Keratinocyte (primary cell): ENCODE data around the gene RGS6. TPM values are rescaled to one million over a fixed set of nuclear protein-coding genes. Genes with fewer than 3 reads are reported as not detected.

ENCODE experiments used
- DNase-seq: peaks from one replicate; pipeline ENCODE4 v3.0.0-alpha.2; 2011; ENCODE audit warnings: low read depth, missing footprints, low spot score
- FAIRE-seq: peaks from 2 replicates; lab custom pipeline; 2011; peaks lifted over from hg19 to GRCh38; lab: Jason Lieb, UNC
- H2AFZ ChIP-seq: 2 replicates; pipeline ENCODE4 v1.6.0; 2012; ENCODE audit warnings: low read length, control low read depth, inconsistent platforms; ENCODE audit not compliant: control insufficient read depth
- H3K27ac ChIP-seq: 2 replicates; pipeline ENCODE4 v1.5.1; 2011; ENCODE audit warnings: low read length; ENCODE audit not compliant: control insufficient read depth, insufficient read depth
- H3K27me3 ChIP-seq: 3 replicates; pipeline ENCODE4 v1.6.0; 2011; ENCODE audit warnings: low read length; ENCODE audit not compliant: control insufficient read depth, insufficient read depth; ENCODE audit errors: extremely low read depth
- H3K36me3 ChIP-seq, 2 experiments: 2 replicates in 1 of 2; 3 replicates in 1 of 2; pipeline ENCODE4 v1.5.1; 2011; ENCODE audit warnings: low read length in 2 of 2, mild to moderate bottlenecking in 1 of 2; ENCODE audit not compliant: control insufficient read depth in 2 of 2, insufficient read depth in 2 of 2; ENCODE audit errors: extremely low read depth in 1 of 2
- H3K4me1 ChIP-seq: 3 replicates; pipeline ENCODE4 v1.5.1; 2011; ENCODE audit warnings: low read length; ENCODE audit not compliant: control insufficient read depth, insufficient read depth; ENCODE audit errors: extremely low read depth
- H3K4me2 ChIP-seq: 3 replicates; pipeline ENCODE4 v1.6.0; 2011; ENCODE audit warnings: low read depth, low read length; ENCODE audit not compliant: control insufficient read depth, insufficient read depth; ENCODE audit errors: extremely low read depth
- H3K4me3 ChIP-seq, 3 experiments: fragments of 200-600 bp in 1 of 3; sonication (generic) in 1 of 3; 2 replicates in 2 of 3; 3 replicates in 1 of 3; pipeline ENCODE4 v1.5.1; 2011 to 2016; ENCODE audit warnings: low read length in 3 of 3, mild to moderate bottlenecking in 3 of 3, control low read depth in 2 of 3, inconsistent platforms in 1 of 3, low read depth in 1 of 3, mixed read lengths in 1 of 3, mixed run types in 1 of 3, moderate library complexity in 1 of 3; ENCODE audit not compliant: control insufficient read depth in 2 of 3, insufficient read depth in 2 of 3; ENCODE audit errors: extremely low read depth in 1 of 3
- H3K79me2 ChIP-seq: 2 replicates; pipeline ENCODE4 v1.6.0; 2012; ENCODE audit warnings: low read length; ENCODE audit not compliant: control insufficient read depth, insufficient read depth
- H3K9ac ChIP-seq: 3 replicates; pipeline ENCODE4 v1.6.0; 2011; ENCODE audit warnings: low read length; ENCODE audit not compliant: control insufficient read depth, insufficient read depth; ENCODE audit errors: extremely low read depth
- H3K9me1 ChIP-seq: 3 replicates; pipeline ENCODE4 v1.6.0; 2011; ENCODE audit warnings: low read length; ENCODE audit not compliant: control insufficient read depth, insufficient read depth; ENCODE audit errors: extremely low read depth
- H3K9me3 ChIP-seq: 2 replicates; pipeline ENCODE4 v1.5.1; 2012; ENCODE audit warnings: low read depth, low read length; ENCODE audit not compliant: control insufficient read depth
- H4K20me1 ChIP-seq: 3 replicates; pipeline ENCODE4 v1.6.0; 2011; ENCODE audit warnings: low read length; ENCODE audit not compliant: control insufficient read depth, insufficient read depth; ENCODE audit errors: extremely low read depth
- EZH2 ChIP-seq: IDR thresholded peaks from one replicate; pipeline ENCODE4 v1.6.1; 2012; ENCODE audit warnings: inconsistent platforms, mild to moderate bottlenecking, low read length, moderate library complexity
- dilution Hi-C: fragments of 300-500 bp; cut with MboI; formaldehyde crosslinking; loops from one replicate; pipeline ENCODE4 v1.7.0; 2020; ENCODE audit warnings: low sequenced_read_pairs; ENCODE audit not compliant: extremely low pct_ligation_motif_present
- polyA plus RNA-seq, 5 experiments: library from polyadenylated mRNA; depleted of rRNA in 3 of 5; stranded (reverse) in 3 of 5; stranded (forward) in 1 of 5; unstranded in 1 of 5; fragments of >200 nt; gene quantifications; 1 replicate in 1 of 5; 2 replicates in 3 of 5; 3 replicates in 1 of 5; pipeline versions ENCODE4 v1.2.1 to v1.2.3, GENCODE V29; 2011 to 2012; ENCODE audit warnings: missing spikeins in 2 of 5, low read depth in 1 of 5, low replicate concordance in 1 of 5
- TF ChIP-seq, protein P1 (sequence below), 3 experiments: IDR thresholded peaks in 1 of 3; conservative IDR thresholded peaks in 1 of 3; optimal IDR thresholded peaks in 1 of 3; 2 replicates in 2 of 3; 3 replicates in 1 of 3; pipeline versions ENCODE3 to v1.5.1; 2011; ENCODE audit warnings: low read length in 3 of 3, mild to moderate bottlenecking in 3 of 3, moderate library complexity in 2 of 3, control low read depth in 1 of 3, inconsistent platforms in 1 of 3; ENCODE audit not compliant: insufficient read depth in 2 of 3; ENCODE audit errors: extremely low read depth in 1 of 3

RGS6 gene
- polyA plus RNA-seq, 1 donor (not counting 4 experiments of a cell fraction or from before 2014, with no cell fraction given) = not detected

DNA sequence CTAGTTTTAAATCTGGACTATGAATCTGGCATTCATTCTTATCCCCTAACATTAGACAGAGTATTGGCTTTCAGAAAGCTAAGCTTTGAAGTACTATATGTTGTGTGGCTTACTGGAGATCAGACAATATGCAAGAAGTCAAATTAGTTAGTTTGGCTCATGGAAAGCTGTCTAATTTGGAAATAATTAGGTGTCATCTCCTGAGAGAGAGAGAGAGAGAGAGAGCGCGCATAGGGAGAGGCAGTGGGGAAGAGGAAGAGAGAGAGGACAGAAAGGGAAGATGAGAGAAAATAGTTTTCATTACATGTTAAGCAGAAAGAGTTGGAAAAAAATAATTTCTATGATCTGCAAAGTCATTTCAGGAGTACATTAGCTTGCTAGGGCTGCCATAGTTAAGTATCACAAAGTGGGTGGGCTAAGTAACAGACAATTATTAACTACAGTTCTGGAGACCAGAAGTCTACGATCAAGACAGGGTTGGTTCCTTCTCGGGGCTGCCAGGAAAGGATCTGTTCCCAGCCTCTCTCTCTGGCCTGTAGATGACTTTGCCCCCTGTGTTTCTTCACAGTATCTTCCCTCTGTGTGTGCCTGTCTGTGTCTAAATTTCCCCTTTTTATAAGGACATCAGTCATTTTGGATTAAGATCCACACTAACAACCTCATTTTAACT lies 404.2 kb downstream of the RGS6 start:
- H3K79me2 ChIP-seq = no peaks in the 10 kb centered on the region
- dilution Hi-C loops = no loop called here
- no peaks in the 10 kb centered on the region for H3K9me3 ChIP-seq
- H3K4me3 ChIP-seq = no peak overlapping the region
- no peak for DNase-seq
- no peak overlapping the region for H2AFZ ChIP-seq
- H3K27me3 ChIP-seq = no peaks in the 10 kb centered on the region
- H3K27ac ChIP-seq = no peak overlapping the region
- no peak for FAIRE-seq
- no peaks in the 10 kb centered on the region for H3K9me1 ChIP-seq
- H4K20me1 ChIP-seq = no peaks in the 10 kb centered on the region
- H3K4me1 ChIP-seq = no peaks in the 10 kb centered on the region
- H3K9ac ChIP-seq = no peak overlapping the region
- TF ChIP-seq, protein P1, sequence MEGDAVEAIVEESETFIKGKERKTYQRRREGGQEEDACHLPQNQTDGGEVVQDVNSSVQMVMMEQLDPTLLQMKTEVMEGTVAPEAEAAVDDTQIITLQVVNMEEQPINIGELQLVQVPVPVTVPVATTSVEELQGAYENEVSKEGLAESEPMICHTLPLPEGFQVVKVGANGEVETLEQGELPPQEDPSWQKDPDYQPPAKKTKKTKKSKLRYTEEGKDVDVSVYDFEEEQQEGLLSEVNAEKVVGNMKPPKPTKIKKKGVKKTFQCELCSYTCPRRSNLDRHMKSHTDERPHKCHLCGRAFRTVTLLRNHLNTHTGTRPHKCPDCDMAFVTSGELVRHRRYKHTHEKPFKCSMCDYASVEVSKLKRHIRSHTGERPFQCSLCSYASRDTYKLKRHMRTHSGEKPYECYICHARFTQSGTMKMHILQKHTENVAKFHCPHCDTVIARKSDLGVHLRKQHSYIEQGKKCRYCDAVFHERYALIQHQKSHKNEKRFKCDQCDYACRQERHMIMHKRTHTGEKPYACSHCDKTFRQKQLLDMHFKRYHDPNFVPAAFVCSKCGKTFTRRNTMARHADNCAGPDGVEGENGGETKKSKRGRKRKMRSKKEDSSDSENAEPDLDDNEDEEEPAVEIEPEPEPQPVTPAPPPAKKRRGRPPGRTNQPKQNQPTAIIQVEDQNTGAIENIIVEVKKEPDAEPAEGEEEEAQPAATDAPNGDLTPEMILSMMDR (optimal IDR thresholded peaks at IDR 0.05 in 1 of 3, IDR thresholded peaks at IDR 0.05 in 1 of 3, conservative IDR thresholded peaks at IDR 0.05 in 1 of 3; ENCODE audit: extremely low read depth in 1 of 3, insufficient read depth in 2 of 3, low read length in 3 of 3) = no peak
- TF ChIP-seq EZH2 = no peak
- H3K4me2 ChIP-seq = no peak overlapping the region
- no peaks in the 10 kb centered on the region for H3K36me3 ChIP-seq

DNA sequence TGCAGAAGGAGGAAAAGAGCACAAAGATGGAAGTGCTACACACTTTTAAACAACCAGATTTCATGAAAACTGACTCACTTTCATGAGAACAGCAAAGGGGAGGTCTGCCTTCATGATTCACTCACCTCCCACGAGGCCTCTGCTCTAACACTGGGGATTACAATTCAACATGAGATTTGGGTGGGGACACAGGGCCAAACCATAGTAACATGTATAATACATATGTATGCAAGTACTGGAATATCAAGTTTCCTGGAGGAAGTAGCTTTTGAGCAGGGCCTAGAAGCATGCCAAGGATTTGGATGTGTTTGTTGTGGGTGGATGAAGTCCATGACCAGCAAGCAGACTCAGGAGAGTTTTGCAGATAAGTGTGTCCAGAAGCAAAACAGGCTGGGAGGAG lies 409.0 kb downstream of the RGS6 start:
- TF ChIP-seq, protein P1 (optimal IDR thresholded peaks at IDR 0.05 in 1 of 3, IDR thresholded peaks at IDR 0.05 in 1 of 3, conservative IDR thresholded peaks at IDR 0.05 in 1 of 3; ENCODE audit: extremely low read depth in 1 of 3, insufficient read depth in 2 of 3, low read length in 3 of 3) = no peak
- no peak for TF ChIP-seq EZH2
- no peaks in the 10 kb centered on the region for H3K27me3 ChIP-seq
- no peak for FAIRE-seq
- no peak overlapping the region for H3K9ac ChIP-seq
- DNase-seq = no peak
- dilution Hi-C loops = no loop called here
- no peak overlapping the region for H3K27ac ChIP-seq
- H3K79me2 ChIP-seq = no peaks in the 10 kb centered on the region
- H2AFZ ChIP-seq = no peak overlapping the region
- H4K20me1 ChIP-seq = no peaks in the 10 kb centered on the region
- no peaks in the 10 kb centered on the region for H3K4me1 ChIP-seq
- no peaks in the 10 kb centered on the region for H3K9me1 ChIP-seq
- H3K36me3 ChIP-seq = no peaks in the 10 kb centered on the region
- no peak overlapping the region for H3K4me3 ChIP-seq
- no peaks in the 10 kb centered on the region for H3K9me3 ChIP-seq
- H3K4me2 ChIP-seq = no peak overlapping the region
